Measurements from ENCODE around the gene CXXC5. TPM values are rescaled to one million over a fixed set of nuclear protein-coding genes. Genes with fewer than 3 reads are reported as not detected.

Gene CXXC5
- total RNA-seq, 2 donors from 2014 or later: 58.5 to 62.5 TPM

DNA sequence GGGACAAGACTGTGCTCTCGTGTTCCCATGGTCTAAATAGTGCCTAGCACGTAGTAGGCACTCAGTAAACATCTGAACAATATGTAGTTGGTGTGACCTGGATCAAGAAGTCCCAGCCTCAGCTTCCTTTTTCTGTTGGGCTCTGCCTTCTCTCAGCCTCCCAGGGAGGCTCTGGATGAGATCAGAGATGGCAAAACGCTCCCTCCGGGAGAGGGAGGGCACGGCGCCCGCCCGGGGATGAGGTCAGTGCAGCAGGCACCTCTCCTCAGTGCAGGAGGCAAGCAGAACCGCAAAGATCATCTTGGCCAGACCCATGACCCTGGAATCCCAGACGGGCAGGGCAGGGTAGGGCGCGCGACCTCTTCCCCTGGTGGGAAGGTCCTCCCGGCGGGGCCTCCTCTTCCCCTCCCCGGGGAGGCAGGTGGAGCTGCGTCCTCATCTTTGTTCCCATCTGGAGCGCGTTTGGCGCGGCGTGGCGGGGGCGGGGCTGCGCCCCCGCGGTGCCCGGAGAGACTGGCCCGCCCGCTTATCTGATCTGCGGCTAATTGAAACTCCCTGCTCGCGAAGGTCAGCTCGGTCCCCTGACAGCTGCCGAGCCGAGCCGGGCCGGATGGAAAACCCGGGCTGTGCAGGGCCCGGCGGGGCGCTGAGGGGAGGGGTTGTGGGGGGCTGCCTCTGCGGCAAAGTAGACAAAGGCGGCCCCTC, 60.9 kb downstream of the CXXC5 start:
- Histone ChIP-seq H3K9me3 (no peaks in the 10 kb centered on the region), H3K27me3 (replicated peaks; ENCODE audit: insufficient read depth) (no peaks in the 10 kb centered on the region), H3K27ac (peak overlapping the region in 1 of 2 donors; percentile 17), H3K36me3 (no peaks in the 10 kb centered on the region), H3K4me3 (peak overlapping the region; percentile 81), H3K4me1 (ENCODE audit: control insufficient read depth in 1 of 2, low read depth in 2 of 2) (peaks cover 17 to 36% of the 10 kb centered on the region in 2 donors)
- no peak for TF ChIP-seq CTCF (IDR thresholded peaks at IDR 0.05)
- ATAC-seq (ENCODE audit: insufficient number of reproducible peaks, low FRiP score, low read depth) (peak; percentile 61), DNase-seq (ENCODE audit: low spot score) (no peak)

GRCh38 chr5:139709582-139710318, 61.6 kb downstream of the CXXC5 start:
- H3K27me3 ChIP-seq (replicated peaks; ENCODE audit: insufficient read depth): no peaks in the 10 kb centered on the region
- no peaks in the 10 kb centered on the region for H3K9me3 ChIP-seq
- H3K4me1 ChIP-seq (ENCODE audit: control insufficient read depth in 1 of 2, low read depth in 2 of 2): peaks cover 17 to 36% of the 10 kb centered on the region in 2 donors
- ATAC-seq (ENCODE audit: insufficient number of reproducible peaks, low FRiP score, low read depth): no peak
- TF ChIP-seq CTCF (IDR thresholded peaks at IDR 0.05): no peak
- DNase-seq (ENCODE audit: low spot score): no peak
- peak overlapping the region in 1 of 2 donors; percentile 12 for H3K27ac ChIP-seq
- no peaks in the 10 kb centered on the region for H3K36me3 ChIP-seq
- peak overlapping the region; percentile 81 for H3K4me3 ChIP-seq

- TF ChIP-seq CTCF (IDR thresholded peaks at IDR 0.05): no peak
- Histone ChIP-seq H3K9me3 (no peaks in the 10 kb centered on the region), H3K4me1 (ENCODE audit: control insufficient read depth in 1 of 2, low read depth in 2 of 2) (peaks cover 17 to 36% of the 10 kb centered on the region in 2 donors), H3K27me3 (replicated peaks; ENCODE audit: insufficient read depth) (no peaks in the 10 kb centered on the region), H3K27ac (peak overlapping the region; percentile 12 to 56), H3K36me3 (no peaks in the 10 kb centered on the region), H3K4me3 (peak overlapping the region; percentile 81)
- no peak for DNase-seq (ENCODE audit: low spot score)
- no peak for ATAC-seq (ENCODE audit: insufficient number of reproducible peaks, low FRiP score, low read depth)
These were observed 62.3 kb downstream of the CXXC5 start for GRCh38 chr5:139710319-139711066.

DNA sequence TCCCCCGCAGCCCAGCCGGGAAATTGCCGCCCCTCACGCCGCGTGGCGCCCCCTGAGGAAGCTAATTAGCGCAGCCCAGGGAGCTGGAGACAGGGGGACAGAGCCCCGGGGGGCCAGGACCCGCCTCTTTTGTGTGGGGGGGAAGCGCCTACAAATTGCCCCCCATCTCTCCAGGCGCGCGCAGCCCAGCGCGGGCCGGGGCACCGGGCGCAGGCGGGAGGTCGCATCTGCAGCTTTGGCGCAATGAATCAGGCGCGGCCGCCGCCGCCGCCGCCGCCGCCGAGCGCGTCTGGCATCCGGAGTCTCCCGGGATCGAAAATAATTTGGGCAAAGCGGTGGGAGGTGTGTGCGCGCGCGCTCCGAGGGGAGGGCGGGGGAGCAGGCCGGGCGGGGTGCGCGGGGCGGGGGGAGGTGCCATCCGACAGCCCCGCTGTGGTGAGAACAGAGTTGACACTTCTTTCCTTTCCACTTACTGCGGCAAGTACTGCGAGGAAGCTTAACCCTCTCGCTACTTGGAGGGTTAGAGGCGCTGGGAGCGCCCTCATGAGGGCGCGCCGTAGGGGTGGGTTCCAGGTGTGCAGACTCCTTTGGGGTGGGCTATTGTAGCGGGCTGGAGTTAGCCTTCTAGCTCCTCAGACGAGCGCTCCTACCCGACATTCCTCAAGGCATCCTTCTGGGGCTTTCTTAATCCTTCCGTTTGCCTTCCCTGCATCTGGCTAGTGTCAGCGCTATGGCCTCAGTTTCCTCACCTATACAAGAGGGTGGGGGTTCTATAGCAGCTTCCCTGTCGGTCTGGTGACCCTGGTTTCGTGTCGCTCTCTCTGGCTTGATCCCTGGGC, 63.1 kb downstream of the CXXC5 start:
- no peak for DNase-seq (ENCODE audit: low spot score)
- peak overlapping the region; percentile 31 to 56 for H3K27ac ChIP-seq
- H3K4me1 ChIP-seq (ENCODE audit: control insufficient read depth in 1 of 2, low read depth in 2 of 2): peaks cover 17 to 36% of the 10 kb centered on the region in 2 donors
- no peaks in the 10 kb centered on the region for H3K9me3 ChIP-seq
- H3K27me3 ChIP-seq (replicated peaks; ENCODE audit: insufficient read depth): no peaks in the 10 kb centered on the region
- H3K4me3 ChIP-seq: peak overlapping the region; percentile 81
- no peaks in the 10 kb centered on the region for H3K36me3 ChIP-seq
- TF ChIP-seq CTCF (IDR thresholded peaks at IDR 0.05): no peak
- peak; percentile 16 for ATAC-seq (ENCODE audit: insufficient number of reproducible peaks, low FRiP score, low read depth)

All from thoracic aorta (tissue), 2 donors.